Measurements from ENCODE around the gene CHD9NB. TPM values are rescaled to one million over a fixed set of nuclear protein-coding genes. Genes with fewer than 3 reads are reported as not detected.
A peak's percentile ranks its signal among the peaks of the same experiment; 100 is the strongest.

Gene CHD9NB
- total and polyA plus RNA-seq, 9 of the 15 experiments (the other 6 are each of a cell fraction or from before 2014, with no cell fraction given) = 0.06 to 0.10 (median 0.07) TPM; not detected in 6

DNA sequence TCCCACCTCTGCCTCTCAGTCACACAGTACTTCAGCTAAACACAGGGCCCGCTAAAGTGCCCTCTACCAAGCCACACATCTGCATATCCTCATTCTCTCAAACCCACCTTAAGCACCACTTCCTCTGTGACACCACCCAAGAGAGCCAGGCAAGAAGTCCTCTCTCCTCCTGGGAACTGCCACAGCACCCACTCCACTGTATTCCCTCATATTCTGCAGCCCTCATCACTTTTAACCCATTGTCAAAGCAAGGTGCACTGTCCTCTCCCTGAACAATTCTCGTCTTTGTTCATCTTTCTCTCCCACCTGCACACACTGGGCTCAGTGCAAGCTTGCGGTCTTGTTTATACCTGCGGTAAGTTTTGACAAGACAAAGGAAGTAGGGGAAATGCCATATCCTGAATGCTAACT, 15.7 kb upstream of the CHD9NB start:
- no peak overlapping the region for H3K27ac ChIP-seq (ENCODE audit: extremely low read depth, low read depth, low read length)
- no peak overlapping the region for H3K4me3 ChIP-seq
- H2AFZ ChIP-seq (ENCODE audit: low read depth, low read length) = no peak overlapping the region
- 91% methylated on average over 4 of the region's 4 CpGs for WGBS (ENCODE audit: insufficient coverage, low coverage, missing lambda C conversion rate)
- peaks cover 0 to 11% of the 10 kb centered on the region in 2 experiments; a peak in 2 of 5 replicates for H3K4me1 ChIP-seq (replicated peaks in 1 of 2; ENCODE audit: control insufficient read depth in 2 of 2, insufficient read depth in 2 of 2, low read length in 2 of 2)
- H3K4me2 ChIP-seq (ENCODE audit: insufficient read depth, low read length) = no peak overlapping the region
- BruUV-seq (replicated peaks) = no TSS peak
- peaks cover 39% of the 10 kb centered on the region; the same call in 2 of the 3 replicates for H3K36me3 ChIP-seq (ENCODE audit: control insufficient read depth, insufficient read depth, low read length)
- H3K27me3 ChIP-seq (ENCODE audit: control insufficient read depth in 2 of 2, insufficient read depth in 2 of 2, low read length in 2 of 2) = no peaks in the 10 kb centered on the region
- intact Hi-C loops (cut with micrococcal nuclease) (no loop called here), in situ Hi-C loops (cut with MboI) (no loop called here)
- ATAC-seq (no peak), DNase-seq (ENCODE audit: extremely low read depth in 1 of 4, low spot score in 3 of 4) (no peak), FAIRE-seq (no peak)
- H3K9me1 ChIP-seq (ENCODE audit: control insufficient read depth, insufficient read depth, low read length) = no peaks in the 10 kb centered on the region
- ChIA-PET CTCF (ENCODE audit: low intra/inter-chr PET ratio) (no interaction called here), POLR2A (no interaction called here)
- no peaks in the 10 kb centered on the region for H4K20me1 ChIP-seq (replicated peaks; ENCODE audit: control insufficient read depth, insufficient read depth, low read length)
- TF ChIP-seq, protein P1, sequence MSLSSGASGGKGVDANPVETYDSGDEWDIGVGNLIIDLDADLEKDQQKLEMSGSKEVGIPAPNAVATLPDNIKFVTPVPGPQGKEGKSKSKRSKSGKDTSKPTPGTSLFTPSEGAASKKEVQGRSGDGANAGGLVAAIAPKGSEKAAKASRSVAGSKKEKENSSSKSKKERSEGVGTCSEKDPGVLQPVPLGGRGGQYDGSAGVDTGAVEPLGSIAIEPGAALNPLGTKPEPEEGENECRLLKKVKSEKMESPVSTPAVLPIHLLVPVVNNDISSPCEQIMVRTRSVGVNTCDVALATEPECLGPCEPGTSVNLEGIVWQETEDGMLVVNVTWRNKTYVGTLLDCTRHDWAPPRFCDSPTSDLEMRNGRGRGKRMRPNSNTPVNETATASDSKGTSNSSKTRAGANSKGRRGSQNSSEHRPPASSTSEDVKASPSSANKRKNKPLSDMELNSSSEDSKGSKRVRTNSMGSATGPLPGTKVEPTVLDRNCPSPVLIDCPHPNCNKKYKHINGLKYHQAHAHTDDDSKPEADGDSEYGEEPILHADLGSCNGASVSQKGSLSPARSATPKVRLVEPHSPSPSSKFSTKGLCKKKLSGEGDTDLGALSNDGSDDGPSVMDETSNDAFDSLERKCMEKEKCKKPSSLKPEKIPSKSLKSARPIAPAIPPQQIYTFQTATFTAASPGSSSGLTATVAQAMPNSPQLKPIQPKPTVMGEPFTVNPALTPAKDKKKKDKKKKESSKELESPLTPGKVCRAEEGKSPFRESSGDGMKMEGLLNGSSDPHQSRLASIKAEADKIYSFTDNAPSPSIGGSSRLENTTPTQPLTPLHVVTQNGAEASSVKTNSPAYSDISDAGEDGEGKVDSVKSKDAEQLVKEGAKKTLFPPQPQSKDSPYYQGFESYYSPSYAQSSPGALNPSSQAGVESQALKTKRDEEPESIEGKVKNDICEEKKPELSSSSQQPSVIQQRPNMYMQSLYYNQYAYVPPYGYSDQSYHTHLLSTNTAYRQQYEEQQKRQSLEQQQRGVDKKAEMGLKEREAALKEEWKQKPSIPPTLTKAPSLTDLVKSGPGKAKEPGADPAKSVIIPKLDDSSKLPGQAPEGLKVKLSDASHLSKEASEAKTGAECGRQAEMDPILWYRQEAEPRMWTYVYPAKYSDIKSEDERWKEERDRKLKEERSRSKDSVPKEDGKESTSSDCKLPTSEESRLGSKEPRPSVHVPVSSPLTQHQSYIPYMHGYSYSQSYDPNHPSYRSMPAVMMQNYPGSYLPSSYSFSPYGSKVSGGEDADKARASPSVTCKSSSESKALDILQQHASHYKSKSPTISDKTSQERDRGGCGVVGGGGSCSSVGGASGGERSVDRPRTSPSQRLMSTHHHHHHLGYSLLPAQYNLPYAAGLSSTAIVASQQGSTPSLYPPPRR (CRISPR knock-in tag; IDR thresholded peaks at IDR 0.05; ENCODE audit: borderline replicate concordance) = no peak
- TF ChIP-seq ZNF316 (IDR thresholded peaks at IDR 0.05) = 0 out of 2 replicates have a peak, but pooled peaks have one; percentile 7
- no peak for TF ChIP-seq MTF1 (CRISPR knock-in tag; IDR thresholded peaks at IDR 0.05; ENCODE audit: borderline replicate concordance)
- no peak for TF ChIP-seq ZNF830 (CRISPR knock-in tag; IDR thresholded peaks at IDR 0.05)
- no peak for TF ChIP-seq HDAC8 (tag; IDR thresholded peaks at IDR 0.05)
- H3K9me3 ChIP-seq (replicated peaks; ENCODE audit: control insufficient read depth, insufficient read depth, low read depth, low read length) = no peaks in the 10 kb centered on the region; the same call in 1 of the 2 replicates
- H3K79me2 ChIP-seq (ENCODE audit: control insufficient read depth, insufficient read depth, low read length) = peaks cover 90% of the 10 kb centered on the region
- no peak overlapping the region; a peak in 1 of 4 replicates for H3K9ac ChIP-seq (ENCODE audit: insufficient read depth in 1 of 2, low read depth in 2 of 2, low read length in 2 of 2)

All from K562 (cell line).